HepG2 (cell line): ENCODE data around the gene SELENOH. TPM values are rescaled to one million over a fixed set of nuclear protein-coding genes. Genes with fewer than 3 reads are reported as not detected.

Experiments used
- KDM6A ChIP-seq: IDR thresholded peaks from 2 replicates; pipeline ENCODE4 v1.6.1; 2016; ENCODE audit warnings: low read depth
- NFIB ChIP-seq: sonication (generic); formaldehyde crosslinking; IDR thresholded peaks from 2 replicates; pipeline ENCODE4 v1.9.0; 2021; ENCODE audit warnings: missing genetic modification reagents, mild to moderate bottlenecking, borderline replicate concordance
- NR3C1 ChIP-seq: sonication (generic); formaldehyde crosslinking; IDR thresholded peaks from 2 replicates; pipeline ENCODE4 v1.4.0; 2020; ENCODE audit warnings: missing genetic modification reagents
- SP5 ChIP-seq: IDR thresholded peaks from 2 replicates; pipeline ENCODE4 v1.6.1; 2016; ENCODE audit warnings: low read depth, borderline replicate concordance
- TARDBP ChIP-seq: sonication (generic); formaldehyde crosslinking; IDR thresholded peaks from 2 replicates; pipeline ENCODE4 v1.8.0; 2022; ENCODE audit warnings: mild to moderate bottlenecking, missing genetic modification reagents
- XRCC5 ChIP-seq: fragments of 200-400 bp; formaldehyde crosslinking; optimal IDR thresholded peaks from 2 replicates; pipeline ENCODE3; 2017; ENCODE audit warnings: mild to moderate bottlenecking, low read length
- ZNF224 ChIP-seq: sonication (generic); formaldehyde crosslinking; IDR thresholded peaks from 2 replicates; pipeline ENCODE4 v1.5.0; 2020; ENCODE audit warnings: mild to moderate bottlenecking, missing genetic modification reagents
- ZSCAN9 ChIP-seq: IDR thresholded peaks from 2 replicates; pipeline ENCODE4 v1.6.1; 2016; ENCODE audit warnings: borderline replicate concordance
- polyA plus RNA-seq, 8 experiments: library from polyadenylated mRNA; depleted of rRNA in 3 of 8; stranded (reverse) in 7 of 8; unstranded in 1 of 8; fragments of >200 nt; fragmentation: Illumina TruSeq in 4 of 8; extraction: Trizol in 4 of 8; gene quantifications; 2 replicates each; pipeline versions ENCODE4 v1.2.1 to v1.2.3, GENCODE V29; 2011 to 2016; ENCODE audit warnings: low read depth in 4 of 8, missing spikeins in 1 of 8, mixed read lengths in 1 of 8; ENCODE audit not compliant: insufficient read depth in 1 of 8
- total RNA-seq, 5 experiments: library from RNA; depleted of rRNA; stranded (reverse); fragments of >200 nt; fragmentation: Illumina TruSeq; extraction: Trizol; gene quantifications; 2 replicates each; pipeline ENCODE4 v1.2.3, GENCODE V29; 2016; ENCODE audit warnings: low read depth in 1 of 5
- TF ChIP-seq, protein P1 (sequence below): sonication (generic); formaldehyde crosslinking; IDR thresholded peaks from 2 replicates; pipeline ENCODE4 v1.5.0; 2020; ENCODE audit warnings: mild to moderate bottlenecking, missing genetic modification reagents, moderate library complexity
- TF ChIP-seq, protein P2 (sequence below): sonication (generic); formaldehyde crosslinking; IDR thresholded peaks from 2 replicates; pipeline ENCODE4 v1.4.0; 2020; ENCODE audit warnings: missing genetic modification reagents, mild to moderate bottlenecking, borderline replicate concordance
- TF ChIP-seq, protein P3 (sequence below): sonication (generic); formaldehyde crosslinking; IDR thresholded peaks from 2 replicates; pipeline ENCODE4 v1.4.0; 2020; ENCODE audit warnings: mild to moderate bottlenecking, missing genetic modification reagents
- TF ChIP-seq, protein P4 (sequence below): sonication (generic); formaldehyde crosslinking; IDR thresholded peaks from 2 replicates; pipeline ENCODE4 v1.5.1; 2020; ENCODE audit warnings: missing genetic modification reagents, mild to moderate bottlenecking, borderline replicate concordance
- TF ChIP-seq, protein P5 (sequence below): sonication (generic); formaldehyde crosslinking; IDR thresholded peaks from 2 replicates; pipeline ENCODE4 v1.8.1; 2023; ENCODE audit warnings: mild to moderate bottlenecking, missing genetic modification reagents, borderline replicate concordance

The SELENOH gene
- total and polyA plus RNA-seq, 2 of the 13 experiments (the other 11 are each of a cell fraction or from before 2014, with no cell fraction given) = 27.2 to 77.4 TPM

DNA sequence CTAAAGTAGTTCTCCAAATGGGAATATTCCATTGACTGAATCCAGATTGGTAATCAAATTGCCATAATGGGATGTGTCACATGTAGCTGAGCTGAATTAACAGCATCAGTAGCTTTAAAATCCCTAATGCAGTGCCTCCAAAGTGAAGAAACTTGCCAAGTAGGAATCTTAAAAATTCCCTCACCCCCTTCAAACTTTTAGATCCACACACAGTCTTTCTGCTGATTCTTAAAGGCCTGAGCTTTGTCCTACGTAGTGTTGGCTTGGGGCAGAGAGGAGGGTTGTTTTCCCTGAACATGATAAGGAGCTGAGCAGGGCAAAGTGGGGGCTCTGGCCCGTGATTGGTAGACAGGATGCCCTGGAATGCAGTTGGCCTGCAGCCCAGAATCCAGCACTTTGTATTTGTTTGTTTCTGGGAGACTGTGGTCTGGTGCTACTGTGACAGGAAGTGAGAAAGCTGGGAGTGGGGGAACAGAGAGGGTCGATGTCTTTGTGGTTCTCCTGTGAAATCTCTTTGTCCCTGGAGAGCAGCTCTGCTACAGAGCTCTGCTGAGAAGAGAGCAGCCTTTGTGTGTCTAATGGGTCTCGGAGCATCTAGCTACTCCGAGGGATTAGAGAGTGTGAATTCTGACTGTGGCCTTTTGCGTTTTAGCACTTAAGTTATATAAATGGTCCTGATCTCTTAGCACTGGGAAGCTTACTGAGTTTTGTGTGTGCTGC is 37.2 kb downstream of the SELENOH start (continued):
- TF ChIP-seq, protein P1, sequence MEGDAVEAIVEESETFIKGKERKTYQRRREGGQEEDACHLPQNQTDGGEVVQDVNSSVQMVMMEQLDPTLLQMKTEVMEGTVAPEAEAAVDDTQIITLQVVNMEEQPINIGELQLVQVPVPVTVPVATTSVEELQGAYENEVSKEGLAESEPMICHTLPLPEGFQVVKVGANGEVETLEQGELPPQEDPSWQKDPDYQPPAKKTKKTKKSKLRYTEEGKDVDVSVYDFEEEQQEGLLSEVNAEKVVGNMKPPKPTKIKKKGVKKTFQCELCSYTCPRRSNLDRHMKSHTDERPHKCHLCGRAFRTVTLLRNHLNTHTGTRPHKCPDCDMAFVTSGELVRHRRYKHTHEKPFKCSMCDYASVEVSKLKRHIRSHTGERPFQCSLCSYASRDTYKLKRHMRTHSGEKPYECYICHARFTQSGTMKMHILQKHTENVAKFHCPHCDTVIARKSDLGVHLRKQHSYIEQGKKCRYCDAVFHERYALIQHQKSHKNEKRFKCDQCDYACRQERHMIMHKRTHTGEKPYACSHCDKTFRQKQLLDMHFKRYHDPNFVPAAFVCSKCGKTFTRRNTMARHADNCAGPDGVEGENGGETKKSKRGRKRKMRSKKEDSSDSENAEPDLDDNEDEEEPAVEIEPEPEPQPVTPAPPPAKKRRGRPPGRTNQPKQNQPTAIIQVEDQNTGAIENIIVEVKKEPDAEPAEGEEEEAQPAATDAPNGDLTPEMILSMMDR = no peak
- TF ChIP-seq, protein P2, sequence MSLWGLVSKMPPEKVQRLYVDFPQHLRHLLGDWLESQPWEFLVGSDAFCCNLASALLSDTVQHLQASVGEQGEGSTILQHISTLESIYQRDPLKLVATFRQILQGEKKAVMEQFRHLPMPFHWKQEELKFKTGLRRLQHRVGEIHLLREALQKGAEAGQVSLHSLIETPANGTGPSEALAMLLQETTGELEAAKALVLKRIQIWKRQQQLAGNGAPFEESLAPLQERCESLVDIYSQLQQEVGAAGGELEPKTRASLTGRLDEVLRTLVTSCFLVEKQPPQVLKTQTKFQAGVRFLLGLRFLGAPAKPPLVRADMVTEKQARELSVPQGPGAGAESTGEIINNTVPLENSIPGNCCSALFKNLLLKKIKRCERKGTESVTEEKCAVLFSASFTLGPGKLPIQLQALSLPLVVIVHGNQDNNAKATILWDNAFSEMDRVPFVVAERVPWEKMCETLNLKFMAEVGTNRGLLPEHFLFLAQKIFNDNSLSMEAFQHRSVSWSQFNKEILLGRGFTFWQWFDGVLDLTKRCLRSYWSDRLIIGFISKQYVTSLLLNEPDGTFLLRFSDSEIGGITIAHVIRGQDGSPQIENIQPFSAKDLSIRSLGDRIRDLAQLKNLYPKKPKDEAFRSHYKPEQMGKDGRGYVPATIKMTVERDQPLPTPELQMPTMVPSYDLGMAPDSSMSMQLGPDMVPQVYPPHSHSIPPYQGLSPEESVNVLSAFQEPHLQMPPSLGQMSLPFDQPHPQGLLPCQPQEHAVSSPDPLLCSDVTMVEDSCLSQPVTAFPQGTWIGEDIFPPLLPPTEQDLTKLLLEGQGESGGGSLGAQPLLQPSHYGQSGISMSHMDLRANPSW = peak; percentile 34; the same call in 1 of the 2 replicates
- TF ChIP-seq ZSCAN9 (CRISPR knock-in tag) = peak; percentile 48; the same call in 1 of the 2 replicates
- TF ChIP-seq, protein P3, sequence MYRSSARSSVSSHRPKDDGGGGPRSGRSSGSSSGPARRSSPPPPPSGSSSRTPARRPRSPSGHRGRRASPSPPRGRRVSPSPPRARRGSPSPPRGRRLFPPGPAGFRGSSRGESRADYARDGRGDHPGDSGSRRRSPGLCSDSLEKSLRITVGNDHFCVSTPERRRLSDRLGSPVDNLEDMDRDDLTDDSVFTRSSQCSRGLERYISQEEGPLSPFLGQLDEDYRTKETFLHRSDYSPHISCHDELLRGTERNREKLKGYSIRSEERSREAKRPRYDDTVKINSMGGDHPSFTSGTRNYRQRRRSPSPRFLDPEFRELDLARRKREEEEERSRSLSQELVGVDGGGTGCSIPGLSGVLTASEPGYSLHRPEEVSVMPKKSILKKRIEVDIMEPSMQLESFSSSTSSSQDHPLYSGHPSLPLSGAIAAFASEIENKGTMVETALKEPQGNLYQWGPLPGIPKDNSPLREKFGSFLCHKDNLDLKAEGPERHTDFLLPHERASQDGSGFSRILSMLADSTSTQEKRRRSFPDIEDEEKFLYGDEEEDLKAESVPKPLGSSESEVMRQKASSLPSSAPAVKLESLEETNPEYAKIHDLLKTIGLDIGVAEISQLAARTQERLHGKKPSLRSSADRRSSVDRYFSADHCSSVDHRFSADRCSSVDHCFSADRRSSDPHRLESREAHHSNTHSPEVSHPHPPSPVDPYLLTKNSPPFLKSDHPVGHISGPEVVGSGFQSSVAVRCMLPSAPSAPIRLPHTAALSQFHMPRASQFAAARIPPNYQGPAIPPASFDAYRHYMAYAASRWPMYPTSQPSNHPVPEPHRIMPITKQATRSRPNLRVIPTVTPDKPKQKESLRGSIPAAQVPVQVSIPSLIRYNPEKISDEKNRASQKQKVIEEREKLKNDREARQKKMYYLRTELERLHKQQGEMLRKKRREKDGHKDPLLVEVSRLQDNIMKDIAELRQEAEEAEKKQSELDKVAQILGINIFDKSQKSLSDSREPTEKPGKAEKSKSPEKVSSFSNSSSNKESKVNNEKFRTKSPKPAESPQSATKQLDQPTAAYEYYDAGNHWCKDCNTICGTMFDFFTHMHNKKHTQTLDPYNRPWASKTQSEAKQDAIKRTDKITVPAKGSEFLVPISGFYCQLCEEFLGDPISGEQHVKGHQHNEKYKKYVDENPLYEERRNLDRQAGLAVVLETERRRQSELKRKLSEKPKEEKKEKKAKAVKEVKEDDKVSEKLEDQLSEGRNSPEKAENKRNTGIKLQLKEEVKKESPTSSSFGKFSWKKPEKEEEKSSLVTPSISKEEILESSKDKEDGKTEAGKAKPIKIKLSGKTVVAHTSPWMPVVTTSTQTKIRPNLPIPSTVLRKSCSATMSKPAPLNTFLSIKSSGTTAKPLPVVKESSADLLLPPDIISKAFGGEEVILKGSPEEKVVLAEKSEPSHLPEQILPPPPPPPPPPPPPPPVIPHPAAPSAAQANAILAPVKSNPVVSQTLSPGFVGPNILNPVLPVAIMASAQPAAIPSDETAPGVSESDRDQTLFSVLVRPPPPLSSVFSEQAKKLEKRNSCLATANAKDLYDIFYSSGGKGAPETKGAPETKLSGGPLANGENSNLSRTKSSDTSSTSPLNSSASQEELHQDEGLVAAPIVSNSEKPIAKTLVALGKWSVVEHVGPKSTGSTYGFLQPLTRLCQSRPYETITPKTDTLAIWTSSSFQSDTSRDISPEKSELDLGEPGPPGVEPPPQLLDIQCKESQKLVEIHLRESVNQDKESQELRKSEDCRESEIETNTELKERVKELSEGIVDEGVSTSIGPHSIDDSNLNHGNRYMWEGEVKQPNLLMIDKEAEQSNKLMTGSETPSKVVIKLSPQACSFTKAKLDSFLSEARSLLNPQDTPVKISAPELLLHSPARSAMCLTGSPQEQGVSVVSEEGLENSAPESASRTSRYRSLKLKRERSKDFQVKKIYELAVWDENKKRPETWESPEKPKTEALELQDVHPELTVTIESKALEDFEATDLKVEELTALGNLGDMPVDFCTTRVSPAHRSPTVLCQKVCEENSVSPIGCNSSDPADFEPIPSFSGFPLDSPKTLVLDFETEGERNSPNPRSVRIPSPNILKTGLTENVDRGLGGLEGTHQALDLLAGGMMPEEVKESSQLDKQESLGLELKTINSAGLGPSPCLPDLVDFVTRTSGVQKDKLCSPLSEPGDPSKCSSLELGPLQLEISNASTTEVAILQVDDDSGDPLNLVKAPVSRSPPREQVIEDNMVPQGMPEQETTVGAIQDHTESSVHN = 0 out of 2 replicates have a peak, but pooled peaks have one; percentile 45
- TF ChIP-seq, protein P4, sequence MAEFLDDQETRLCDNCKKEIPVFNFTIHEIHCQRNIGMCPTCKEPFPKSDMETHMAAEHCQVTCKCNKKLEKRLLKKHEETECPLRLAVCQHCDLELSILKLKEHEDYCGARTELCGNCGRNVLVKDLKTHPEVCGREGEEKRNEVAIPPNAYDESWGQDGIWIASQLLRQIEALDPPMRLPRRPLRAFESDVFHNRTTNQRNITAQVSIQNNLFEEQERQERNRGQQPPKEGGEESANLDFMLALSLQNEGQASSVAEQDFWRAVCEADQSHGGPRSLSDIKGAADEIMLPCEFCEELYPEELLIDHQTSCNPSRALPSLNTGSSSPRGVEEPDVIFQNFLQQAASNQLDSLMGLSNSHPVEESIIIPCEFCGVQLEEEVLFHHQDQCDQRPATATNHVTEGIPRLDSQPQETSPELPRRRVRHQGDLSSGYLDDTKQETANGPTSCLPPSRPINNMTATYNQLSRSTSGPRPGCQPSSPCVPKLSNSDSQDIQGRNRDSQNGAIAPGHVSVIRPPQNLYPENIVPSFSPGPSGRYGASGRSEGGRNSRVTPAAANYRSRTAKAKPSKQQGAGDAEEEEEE (CRISPR knock-in tag) = no peak
- peak; percentile 78 for TF ChIP-seq XRCC5
- TF ChIP-seq KDM6A (CRISPR knock-in tag) = peak; percentile 89
- 0 out of 2 replicates have a peak, but pooled peaks have one; percentile 49 for TF ChIP-seq ZNF224
- TF ChIP-seq NFIB = 0 out of 2 replicates have a peak, but pooled peaks have one; percentile 24
- peak; percentile 57; the same call in 1 of the 2 replicates for TF ChIP-seq TARDBP (CRISPR knock-in tag)
- TF ChIP-seq NR3C1 (CRISPR knock-in tag) = no peak
- peak; percentile 76 for TF ChIP-seq SP5 (CRISPR knock-in tag)
- TF ChIP-seq, protein P5, sequence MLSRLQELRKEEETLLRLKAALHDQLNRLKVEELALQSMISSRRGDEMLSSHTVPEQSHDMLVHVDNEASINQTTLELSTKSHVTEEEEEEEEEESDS (CRISPR knock-in tag) = 0 out of 2 replicates have a peak, but pooled peaks have one; percentile 15
